Head of caudate nucleus (tissue), 42 donors: Measurements from ENCODE around the gene SAMD14.

Experiments
- DNase-seq, 42 donors: peaks; one replicate each; pipeline versions ENCODE4 v3.0.0 to v3.0.0-alpha.2; 2020 to 2021; ENCODE audit warnings: mixed read lengths in 7 of 42
- intact Hi-C: fragments of 100-400 bp; cut with DNase I; formaldehyde crosslinking; loops from one replicate; pipeline ENCODE4 v1.15.0; 2022

The SAMD14 gene

DNA sequence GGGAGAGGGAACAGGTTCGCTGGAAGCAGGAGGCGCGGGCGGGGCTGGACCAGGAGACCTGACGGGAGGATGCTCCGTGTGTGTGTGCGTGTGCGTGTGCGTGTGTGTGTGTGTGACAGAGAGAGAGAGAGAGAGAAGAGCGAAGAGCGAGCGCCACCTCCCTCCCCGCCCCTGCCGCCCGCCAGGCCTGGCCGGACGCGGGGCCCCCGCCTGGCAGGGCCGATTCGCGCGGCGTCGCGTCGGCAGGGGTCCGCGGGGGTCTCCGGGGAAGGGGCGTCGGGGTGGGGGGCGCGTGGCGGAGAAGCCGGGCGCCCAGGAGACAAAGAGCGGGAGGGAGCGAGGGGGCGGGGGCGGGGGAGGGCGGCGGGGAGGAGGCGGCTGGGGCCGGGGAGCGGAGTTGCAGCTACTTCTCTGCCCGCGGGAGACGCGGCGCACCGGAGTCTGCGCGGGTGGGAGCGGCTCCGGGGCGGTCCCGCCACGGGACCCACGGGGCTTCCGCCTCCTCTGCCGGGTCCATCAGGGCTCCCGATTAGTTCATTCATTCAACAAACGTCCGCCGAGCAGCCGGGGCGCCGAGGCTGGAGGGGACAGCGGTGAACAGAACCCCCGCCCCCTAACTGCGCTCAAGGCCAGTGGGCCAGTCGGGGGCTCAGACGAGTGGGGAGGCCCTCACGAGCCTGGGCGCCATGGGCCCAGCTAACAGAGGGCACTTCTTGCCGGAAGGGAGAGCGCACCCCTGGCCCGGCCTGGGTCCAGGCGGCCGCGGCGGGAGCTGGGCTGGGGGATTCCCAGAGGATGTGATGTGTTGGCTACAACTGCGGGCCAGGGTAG, at the start of gene SAMD14:
SAMD14 (minus strand) TSS at position 433 of the 831 bp plus-strand sequence. CDS start 5,201 bp downstream, outside the sequence.
- intact Hi-C loops: no loop called here
- peak in 14 of 42 donors; percentile 36 to 69 (median 59) for DNase-seq

DNA sequence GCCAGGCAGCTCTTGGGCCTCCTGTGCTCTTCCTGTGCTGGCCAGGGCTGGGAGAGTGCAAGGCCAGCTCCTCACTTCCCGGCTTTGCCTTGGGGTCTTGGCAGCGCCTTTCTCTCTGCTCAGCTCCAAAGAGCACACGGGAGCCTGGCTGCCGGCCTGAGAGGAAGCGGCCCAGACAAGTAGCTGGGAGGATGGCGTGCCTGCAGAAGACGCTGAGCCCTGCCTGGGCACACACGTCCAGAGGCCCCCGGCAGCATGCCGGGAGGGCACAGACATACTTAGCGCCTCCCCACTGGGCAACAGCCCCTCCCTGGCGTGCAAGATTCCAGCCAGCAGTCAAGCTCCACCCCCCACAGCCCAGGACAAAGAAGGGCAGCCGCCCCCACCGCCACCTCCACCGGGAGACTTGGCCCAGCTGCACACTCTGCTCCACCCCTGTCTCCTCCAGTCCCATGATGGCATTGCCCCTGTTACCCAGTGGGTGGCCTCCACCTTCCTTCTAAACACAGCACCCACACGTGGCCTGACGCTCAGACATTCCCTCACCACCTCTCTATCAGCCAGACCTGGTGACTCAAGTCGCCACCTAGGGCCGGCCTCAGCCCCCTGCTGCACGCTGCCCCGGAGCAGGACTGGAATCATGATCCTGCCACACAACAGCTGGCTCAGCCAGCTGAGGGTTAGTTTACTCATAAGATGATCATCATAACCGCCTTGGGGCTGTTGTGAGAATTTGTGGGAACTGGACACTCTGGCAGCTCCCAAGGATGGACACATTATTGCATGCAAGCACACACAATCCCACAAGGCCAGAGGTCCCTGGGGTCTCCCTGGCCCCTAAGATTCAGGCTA, 48.2 kb upstream of the SAMD14 start:
- DNase-seq: peak in 41 of 42 donors; percentile 24 to 81 (median 58)
- intact Hi-C loops: no loop called here

DNA sequence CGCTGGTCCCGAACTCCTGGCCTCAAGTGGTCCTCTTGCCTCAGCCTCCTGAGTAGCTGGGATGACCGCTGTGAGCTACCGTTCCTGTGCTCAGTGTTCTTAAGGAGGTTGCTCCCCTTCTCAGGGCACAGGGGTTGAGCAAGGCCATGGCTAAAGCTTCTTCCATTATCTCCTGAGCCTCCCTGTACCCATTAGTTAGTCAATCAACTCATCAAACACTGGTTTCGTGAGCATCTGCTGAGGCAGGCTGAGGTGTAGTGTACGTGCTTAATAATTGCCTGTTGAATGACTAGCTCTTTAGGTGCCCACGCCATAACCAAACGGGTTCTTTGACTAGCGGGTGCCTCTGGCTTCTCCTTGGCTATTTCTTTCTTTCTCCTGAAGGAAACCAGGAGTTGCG, 47.5 kb upstream of the SAMD14 start:
- DNase-seq: no peak
- intact Hi-C loops: no loop called here

DNA sequence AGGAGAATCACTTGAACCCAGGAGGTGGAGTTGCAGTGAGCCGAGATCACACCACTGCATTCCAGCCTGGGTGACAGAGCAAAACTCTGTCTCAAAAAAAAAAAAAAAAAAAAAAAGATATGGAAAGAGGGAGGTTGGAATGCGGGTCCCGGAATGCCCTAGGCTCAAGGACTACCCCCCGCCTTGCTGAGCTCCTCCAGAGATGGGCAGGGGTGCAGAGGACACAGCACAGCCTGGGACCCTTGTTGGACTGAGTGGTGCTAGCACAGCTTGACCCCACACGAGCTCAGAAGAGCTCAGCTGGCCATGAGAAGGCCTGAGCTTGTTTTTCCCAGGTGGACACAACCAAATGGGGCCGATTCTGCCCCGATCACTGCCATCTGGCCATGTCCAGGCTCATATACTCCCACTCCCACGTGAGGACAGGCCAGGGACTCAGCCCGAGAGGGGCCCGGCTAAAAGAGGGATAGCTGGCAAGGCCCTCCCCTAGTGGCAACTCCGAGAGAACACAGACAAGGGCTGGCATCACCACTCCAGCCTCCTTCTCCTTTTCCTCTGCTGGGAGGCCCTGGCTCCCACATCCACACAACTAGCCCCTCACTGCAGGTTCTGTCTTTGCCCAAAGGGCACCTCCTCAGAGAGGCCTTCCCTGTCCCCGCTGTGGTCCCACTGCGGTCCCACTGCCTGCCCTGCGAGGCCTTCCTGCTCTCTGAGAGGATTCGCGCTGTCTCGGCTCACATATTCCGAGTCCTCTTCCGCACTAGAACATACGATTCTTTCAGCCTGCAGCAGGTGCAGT, 46.8 kb upstream of the SAMD14 start:
- intact Hi-C loops: no loop called here
- no peak for DNase-seq

DNA sequence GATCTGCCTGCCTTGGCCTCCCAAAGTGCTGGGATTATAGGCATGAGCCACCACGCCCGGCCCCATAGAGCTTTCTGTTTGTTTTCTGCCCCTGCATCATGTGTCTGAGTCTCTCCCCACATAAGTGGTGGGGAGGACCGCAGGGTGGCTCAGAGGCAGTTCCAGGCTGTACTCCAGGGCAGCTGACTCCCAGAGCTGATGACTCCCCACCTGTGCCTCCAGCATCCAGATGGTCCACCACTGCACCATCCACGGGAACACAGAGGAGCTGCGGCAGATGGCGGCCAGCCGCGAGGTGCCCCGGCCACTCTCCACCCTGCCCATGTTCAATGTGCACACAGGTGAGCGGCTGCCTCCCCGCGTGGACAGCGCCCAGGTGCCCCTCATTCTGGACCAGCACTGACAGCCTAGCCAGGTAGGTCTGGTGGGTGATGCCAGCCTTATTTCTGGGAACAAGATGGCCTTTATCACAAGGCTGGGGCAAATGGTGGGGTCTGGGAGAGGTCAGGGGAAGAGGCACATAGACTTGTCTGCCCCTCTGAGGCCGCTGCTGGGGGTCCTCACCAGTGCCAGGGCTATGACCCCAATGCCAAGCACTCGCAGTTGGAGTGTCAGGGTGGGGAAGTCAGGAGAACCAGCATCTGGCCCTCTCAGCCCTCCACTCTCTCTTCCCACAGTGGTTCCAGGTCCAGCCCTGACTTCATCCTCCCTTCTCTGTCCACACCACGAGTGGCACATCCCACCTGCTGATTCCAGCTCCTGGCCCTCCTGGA, 45.3 kb upstream of the SAMD14 start:
- no peak for DNase-seq
- intact Hi-C loops: no loop called here

DNA sequence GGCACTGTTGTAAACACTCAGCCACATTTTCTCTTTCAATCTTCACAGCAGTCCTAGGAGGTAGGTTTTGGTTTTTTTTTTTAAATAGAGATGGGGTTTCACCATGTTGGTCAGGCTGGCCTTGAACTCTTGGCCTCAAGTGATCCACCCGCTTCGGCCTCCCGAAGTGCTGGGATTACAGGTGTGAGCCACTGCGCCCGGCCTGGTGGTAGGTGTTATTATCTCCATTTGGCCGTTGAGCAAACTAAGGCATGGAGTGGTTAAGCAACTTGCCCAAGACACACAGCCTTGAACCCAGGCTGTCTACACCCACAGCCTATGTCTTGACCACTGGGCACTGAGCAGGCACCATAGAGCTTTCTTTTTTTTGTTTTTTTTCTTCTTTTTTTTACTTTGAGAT, 44.5 kb upstream of the SAMD14 start:
- DNase-seq: no peak
- intact Hi-C loops: no loop called here

DNA sequence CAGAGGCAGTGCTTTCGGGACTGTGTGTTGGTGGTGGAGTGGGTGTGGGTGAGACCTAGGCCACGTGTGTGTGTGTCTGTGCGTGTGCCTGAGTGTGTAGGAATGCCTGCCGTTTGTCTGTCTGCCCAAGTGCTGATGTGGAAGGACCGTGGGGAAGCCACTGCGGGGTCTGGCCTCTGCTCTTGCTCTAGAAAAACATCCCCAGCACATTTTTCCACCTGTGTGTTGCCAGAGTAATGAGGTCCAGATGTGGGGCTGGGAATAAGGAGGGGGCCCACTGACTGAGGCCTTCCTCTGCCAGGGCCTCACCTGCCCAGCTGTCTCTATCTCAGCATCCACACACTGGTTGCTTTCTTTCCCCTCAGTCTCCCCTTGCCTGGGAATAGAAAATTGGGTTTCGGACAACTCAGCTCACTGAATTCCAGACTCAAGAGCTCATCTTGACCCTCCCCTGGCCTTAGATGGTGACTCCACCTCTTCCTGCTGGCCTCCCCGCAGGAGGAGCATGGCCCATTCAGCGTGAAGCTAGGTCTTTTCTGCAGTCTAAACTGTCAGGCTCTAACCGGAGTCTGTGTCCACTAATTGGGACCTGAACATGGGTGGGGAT, 43.5 kb upstream of the SAMD14 start:
- intact Hi-C loops: no loop called here
- no peak for DNase-seq

DNA sequence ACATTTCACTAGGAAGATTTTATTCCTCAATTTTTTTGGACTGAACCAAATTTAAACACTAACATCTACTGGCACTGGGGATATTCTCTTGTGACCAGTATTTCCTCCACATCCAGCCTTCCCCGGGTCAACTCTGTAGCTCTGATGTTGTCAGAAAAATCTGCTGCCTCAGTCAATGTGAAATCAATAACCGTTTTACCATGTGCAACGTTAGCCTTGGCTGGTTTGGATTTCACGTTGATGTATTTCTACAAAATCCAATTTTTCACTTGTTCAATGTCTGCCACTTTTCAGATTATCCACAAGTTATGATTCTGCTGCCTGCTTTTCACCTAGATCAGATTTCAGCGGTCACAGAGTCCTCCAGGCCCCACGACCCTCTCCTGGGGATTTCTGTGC, 43.0 kb upstream of the SAMD14 start:
- intact Hi-C loops: no loop called here
- no peak for DNase-seq

DNA sequence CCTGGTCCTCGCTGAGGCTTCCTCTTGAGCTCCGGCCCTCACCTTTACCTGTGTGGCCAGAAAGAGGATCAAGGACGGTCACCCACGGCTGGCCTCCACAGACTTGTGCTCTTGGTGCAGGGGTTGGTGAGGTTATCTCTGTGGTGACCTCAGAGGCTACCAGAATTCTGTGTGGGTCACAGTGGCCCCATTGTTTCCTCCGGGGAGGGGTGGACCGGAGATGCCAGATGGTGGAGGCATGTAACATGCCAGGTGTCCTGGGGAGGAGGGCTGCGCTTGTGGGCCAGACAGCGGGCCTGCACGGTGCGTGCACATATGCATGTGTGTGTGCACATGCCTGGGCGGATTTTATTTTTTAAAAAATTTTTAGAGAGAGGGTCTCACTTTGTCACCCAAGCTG, 42.2 kb upstream of the SAMD14 start:
- intact Hi-C loops: no loop called here
- DNase-seq: no peak

DNA sequence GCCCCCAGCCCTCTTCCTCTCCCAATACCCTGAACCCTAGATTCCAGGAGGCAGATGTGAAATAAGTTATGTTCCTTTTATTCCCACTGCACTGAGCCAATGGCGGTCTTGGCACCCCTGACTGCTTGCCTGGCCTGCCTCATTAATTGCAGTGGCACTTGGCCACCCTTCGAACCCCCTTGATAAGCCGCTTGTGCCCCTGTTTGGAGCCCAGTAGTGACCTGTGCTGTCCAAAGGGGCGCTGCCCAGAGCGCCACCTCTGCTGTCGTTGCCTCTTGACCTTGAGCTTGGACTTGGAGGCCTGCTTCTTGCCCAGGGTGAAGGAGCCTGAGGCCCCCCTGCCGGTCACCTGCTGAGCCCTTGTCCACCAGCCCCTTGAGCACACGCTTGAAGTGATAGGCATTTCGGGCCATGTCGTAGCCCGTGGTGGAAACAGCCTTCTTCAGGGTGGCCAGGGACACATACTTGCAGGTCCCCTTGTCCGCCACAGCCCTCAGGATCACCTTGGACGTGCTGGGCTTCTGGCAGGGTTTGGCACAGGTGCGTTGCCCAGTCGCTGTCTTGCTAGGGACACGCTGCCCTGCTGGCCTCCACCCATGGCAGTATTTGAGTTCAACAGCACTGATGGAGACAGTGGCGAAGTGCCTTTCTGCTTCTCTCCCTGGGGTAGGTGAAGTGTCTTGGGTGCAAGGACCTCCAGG, 41.6 kb upstream of the SAMD14 start:
- intact Hi-C loops: no loop called here
- DNase-seq: no peak

DNA sequence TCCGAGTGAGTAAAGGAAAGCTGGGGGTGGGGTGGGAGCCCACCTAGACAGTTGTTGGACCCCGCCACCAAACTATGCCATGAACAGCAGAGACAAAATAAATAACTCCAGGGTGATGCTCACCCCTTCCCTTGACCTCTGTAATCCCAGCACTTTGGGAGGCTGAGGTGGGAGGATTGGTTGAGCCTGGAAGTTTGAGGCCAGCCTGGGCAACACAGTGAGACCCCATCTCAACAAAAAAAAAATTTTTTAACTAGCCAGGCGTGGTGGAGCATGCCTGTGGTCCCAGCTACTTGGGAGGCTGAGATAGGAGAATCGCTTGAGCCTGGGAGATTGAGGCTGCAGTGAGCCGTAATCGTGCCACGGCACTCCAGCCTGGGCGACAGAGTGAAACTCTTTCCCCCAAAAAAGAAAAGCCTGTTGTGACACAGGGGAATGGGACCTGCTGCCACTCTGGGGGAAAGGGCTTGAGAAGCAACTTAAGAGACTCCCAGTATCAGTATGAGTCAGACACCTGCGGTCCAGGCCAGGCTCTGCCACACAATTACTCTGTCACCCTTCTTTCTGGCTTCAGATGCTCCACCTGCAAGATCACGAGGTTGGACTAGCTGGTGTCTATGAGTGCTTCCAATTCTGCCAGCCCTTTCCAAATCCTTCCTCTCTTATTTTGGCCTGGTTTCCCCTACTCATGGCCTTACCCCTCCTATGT, 40.9 kb upstream of the SAMD14 start:
- intact Hi-C loops: no loop called here

DNA sequence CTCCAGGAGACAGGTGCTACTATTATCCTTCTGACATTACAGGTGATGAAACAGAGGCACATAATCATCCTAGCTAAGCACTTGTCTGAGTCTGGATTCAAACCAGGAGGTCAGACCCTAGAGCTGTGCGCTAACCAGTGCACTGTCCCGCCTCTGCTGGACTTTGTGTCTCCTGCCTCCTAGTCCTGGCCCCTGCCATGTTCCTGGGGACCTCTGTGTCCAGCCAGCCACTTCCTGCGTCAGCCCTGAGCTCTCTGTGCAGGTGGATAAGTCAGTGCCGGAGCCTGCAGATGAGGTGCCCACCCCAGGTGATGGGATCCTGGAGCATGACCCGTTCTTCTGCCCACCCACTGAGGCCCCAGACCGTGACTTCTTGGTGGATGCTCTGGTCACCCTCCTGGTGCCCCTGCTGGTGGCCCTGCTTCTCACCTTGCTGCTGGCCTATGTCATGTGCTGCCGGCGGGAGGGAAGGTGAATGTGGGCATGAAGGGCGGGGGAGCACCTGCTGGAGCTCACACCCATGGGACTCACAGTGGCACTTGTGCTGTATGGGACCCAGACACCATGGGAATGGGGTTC, 40.0 kb upstream of the SAMD14 start:
- intact Hi-C loops: no loop called here
- DNase-seq: no peak

More for the DNA sequence above, 40.9 kb upstream of the SAMD14 start:
- DNase-seq: no peak

DNA sequence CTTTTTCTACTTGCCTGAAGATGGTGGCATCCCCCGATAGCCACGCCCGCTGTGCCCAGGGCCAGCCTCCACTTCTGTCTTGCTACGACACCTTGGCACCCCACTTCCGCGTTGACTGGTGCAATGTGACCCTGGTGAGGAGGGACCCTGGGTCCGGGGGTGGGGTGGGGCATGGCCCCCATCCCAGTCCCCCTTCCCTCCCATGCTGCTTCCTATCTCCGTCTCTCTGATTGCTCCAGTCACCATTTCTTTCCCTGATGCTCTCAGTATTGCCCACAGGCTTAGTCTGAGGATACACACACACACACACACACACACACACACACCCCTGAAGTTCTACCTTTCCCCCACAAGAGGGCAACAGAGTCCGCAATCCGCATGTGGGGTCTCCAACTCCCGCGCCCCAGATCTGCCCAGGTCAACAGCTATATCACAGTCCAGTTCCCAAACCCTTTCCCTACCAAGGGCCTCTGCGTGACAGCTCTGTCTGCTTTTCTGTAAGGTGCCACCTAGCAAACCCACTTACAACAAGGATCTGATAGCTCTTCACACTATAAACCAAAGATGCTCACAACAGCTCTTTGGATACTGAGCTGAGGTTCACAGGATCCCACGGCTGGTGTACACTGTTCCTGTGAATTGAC, 39.3 kb upstream of the SAMD14 start:
- intact Hi-C loops: no loop called here
- peak in 29 of 42 donors; percentile 40 to 78 (median 56) for DNase-seq

DNA sequence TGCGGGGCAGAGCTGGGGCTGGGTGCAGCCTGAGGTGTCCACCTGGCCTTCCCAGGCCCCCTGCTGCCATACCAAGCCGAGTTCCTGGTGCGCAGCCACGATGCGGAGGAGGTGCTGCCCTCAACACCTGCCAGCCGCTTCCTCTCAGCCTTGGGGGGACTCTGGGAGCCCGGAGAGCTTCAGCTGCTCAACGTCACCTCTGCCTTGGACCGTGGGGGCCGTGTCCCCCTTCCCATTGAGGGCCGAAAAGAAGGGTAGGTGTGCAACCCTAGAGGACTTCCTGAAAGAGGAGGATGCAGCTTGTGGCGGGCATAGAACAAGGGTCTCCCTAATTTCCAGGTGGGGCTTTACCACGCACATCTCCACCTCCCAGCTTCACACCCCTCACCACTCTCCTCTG, 38.4 kb upstream of the SAMD14 start:
- intact Hi-C loops: no loop called here
- DNase-seq: no peak

DNA sequence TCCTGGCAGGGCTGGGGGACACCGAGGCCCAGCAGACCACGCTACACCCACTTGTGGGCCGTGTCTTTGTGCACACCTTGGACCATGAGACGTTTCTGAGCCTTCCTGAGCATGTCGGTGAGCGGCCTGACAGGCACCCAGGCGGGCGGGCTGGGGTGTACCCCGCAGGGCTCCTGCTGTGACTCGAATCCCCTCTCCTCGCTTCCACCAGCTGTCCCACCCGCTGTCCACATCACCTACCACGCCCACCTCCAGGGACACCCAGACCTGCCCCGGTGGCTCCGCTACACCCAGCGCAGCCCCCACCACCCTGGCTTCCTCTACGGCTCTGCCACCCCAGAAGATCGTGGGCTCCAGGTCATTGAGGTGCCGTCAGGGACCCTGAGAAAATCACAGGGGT, 37.4 kb upstream of the SAMD14 start:
- no peak for DNase-seq
- intact Hi-C loops: no loop called here

DNA sequence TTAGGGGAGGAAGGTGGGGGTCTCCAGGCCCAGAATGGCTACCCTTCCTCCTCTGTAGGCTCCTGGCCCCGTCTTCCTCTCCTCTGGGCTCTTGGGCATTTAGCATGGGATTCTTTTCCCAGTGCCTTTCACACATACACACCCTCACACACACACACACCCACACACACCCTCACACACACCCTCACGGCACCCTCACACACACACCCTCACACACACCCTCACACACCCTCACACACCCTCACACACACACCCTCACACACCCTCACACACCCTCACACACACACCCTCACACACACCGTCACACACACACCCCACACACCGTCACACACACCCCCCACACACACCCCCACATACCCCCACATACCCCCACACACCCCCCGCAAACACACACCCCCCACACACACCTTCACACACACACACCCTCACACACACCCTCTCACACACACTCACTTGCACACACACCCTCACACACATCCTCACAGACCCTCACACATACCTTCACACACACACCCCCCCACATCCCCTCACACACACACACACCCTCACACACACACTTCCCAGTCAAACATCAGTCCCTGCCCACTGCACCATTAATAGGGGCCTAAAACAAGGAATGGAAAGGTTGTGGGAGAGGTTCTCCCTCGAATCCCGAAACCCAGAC, 36.7 kb upstream of the SAMD14 start:
- intact Hi-C loops: no loop called here
- no peak for DNase-seq
